Measurements from ENCODE around the gene PLIN5.
A peak's percentile ranks its signal among the peaks of the same experiment; 100 is the strongest.

PLIN5 gene

GRCh38 chr19:4523306-4524110 lies 11.5 kb downstream of the PLIN5 start:
- peak in 1 of 2 donors; percentile 9 for DNase-seq (ENCODE audit: low read depth in 1 of 2, low spot score in 1 of 2)

- no peak for DNase-seq (ENCODE audit: low read depth in 1 of 2, low spot score in 1 of 2)
Measured at GRCh38 chr19:4522291-4523002, 12.6 kb downstream of the PLIN5 start.

- DNase-seq (ENCODE audit: low read depth in 1 of 2, low spot score in 1 of 2), result no peak
Measured at GRCh38 chr19:4521888-4522242, 13.2 kb downstream of the PLIN5 start.

GRCh38 chr19:4521170-4521887 lies 13.7 kb downstream of the PLIN5 start:
- DNase-seq (ENCODE audit: low read depth in 1 of 2, low spot score in 1 of 2), result no peak

DNA sequence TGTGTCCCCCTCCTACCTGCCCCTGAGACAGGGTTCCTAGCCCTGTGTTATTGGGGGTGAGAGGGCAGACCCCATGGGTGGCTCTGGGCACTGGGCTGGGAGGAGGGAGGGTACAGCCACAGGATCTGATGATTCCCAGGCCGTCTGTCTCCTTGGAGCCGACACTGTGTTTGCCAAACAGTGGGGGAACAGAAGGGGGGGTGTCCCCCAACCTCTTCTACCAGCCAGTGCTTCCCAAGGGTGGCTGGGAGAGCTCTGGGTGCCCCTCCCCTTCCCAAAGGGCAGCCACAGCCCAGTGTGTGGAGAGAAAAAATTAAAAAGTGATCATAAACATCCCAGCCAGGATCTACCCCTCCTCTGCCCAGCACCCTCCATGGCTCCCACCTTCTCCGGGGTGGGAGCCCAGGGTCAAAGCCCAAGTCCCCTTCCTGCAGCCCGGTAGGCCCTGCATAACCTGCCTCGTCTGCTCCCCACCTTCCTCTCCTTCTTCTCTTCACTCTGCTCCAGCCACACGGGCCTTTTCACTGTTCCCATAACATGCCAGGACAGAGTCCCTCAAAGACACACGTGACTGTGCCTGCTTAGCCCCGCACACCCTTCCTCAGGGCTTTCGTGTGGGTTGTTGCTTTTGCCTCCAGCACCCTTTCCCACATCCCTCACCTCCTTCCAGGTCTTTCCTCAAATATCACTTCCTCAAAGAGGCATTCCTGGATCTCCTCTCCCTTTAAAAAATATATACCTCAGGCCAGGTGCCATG lies 15.3 kb downstream of the PLIN5 start:
- no peak for DNase-seq (ENCODE audit: low read depth in 1 of 2, low spot score in 1 of 2)

GRCh38 chr19:4519172-4519496 lies 15.9 kb downstream of the PLIN5 start:
- no peak for DNase-seq (ENCODE audit: low read depth in 1 of 2, low spot score in 1 of 2)

GRCh38 chr19:4518345-4519171 lies 16.5 kb downstream of the PLIN5 start, which contains the start of gene PLIN4:
Gene PLIN4, minus strand, starts transcription at chr19:4518486. Its CDS starts 214 bp downstream, at chr19:4518272.
- DNase-seq (ENCODE audit: low read depth in 1 of 2, low spot score in 1 of 2), result no peak

GRCh38 chr19:4517451-4518057 lies 17.5 kb downstream of the PLIN5 start:
- no peak for DNase-seq (ENCODE audit: low read depth in 1 of 2, low spot score in 1 of 2)

DNA sequence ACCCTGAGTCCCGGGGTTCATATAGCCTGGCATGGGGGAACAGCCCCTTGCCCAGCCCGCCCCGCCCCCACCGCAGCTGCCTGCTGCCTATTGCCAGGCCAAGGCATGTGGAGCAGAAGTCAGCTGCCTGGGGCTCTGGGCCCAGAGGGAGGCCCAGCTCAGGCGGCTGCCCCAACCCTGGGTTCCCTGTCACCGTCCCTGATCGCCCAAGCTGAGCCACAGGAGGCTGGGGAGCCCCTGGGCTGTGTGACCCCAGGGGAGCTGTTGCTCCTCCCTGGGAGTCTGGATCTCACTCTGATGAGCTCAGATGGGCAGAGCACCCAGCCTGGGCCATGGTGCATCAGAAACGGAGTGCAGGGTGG lies 18.1 kb downstream of the PLIN5 start:
- DNase-seq (ENCODE audit: low read depth in 1 of 2, low spot score in 1 of 2), result no peak

GRCh38 chr19:4516199-4516938 lies 18.7 kb downstream of the PLIN5 start:
- no peak for DNase-seq (ENCODE audit: low read depth in 1 of 2, low spot score in 1 of 2)

- DNase-seq (ENCODE audit: low read depth in 1 of 2, low spot score in 1 of 2), result no peak
Measured at GRCh38 chr19:4515732-4516131, 19.3 kb downstream of the PLIN5 start.

GRCh38 chr19:4513248-4513647 lies 21.8 kb downstream of the PLIN5 start:
- no peak for DNase-seq (ENCODE audit: low read depth in 1 of 2, low spot score in 1 of 2)

- no peak for DNase-seq (ENCODE audit: low read depth in 1 of 2, low spot score in 1 of 2)
Measured at GRCh38 chr19:4512070-4512469, 23.0 kb downstream of the PLIN5 start.

DNA sequence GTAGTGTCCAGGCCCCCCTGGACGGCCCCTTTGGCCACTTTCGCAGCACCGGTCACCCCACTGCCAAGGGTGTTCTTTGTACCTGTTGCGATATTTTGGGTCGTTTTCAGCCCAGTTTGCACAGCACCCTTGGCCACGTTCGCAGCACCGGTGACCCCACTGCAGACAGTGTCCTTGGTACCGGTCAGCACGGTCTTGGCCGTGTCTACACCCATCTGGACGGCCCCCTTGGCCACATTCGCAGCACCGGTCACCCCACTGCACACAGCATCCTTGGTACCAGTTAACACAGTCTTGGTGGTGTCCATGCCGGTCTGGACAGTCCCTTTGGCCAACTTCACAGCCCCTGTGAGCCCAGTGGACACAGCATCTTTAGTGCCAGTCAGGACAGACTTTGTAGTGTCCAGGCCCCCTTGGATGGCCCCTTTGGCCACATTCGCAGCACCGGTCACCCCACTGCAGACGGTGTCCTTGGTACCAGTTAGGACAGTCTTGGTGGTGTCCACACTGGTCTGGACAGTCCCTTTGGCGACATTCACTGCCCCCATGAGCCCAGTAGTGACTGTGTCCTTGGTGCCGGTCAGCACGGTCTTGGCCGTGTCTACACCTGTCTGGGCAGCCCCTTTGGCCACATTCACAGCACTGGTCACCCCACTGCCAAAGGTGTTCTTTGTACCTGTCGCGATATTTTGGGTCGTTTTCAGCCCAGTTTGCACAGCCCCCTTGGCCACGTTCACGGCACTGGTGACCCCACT lies 23.5 kb downstream of the PLIN5 start:
- DNase-seq (ENCODE audit: low read depth in 1 of 2, low spot score in 1 of 2), result no peak

DNA sequence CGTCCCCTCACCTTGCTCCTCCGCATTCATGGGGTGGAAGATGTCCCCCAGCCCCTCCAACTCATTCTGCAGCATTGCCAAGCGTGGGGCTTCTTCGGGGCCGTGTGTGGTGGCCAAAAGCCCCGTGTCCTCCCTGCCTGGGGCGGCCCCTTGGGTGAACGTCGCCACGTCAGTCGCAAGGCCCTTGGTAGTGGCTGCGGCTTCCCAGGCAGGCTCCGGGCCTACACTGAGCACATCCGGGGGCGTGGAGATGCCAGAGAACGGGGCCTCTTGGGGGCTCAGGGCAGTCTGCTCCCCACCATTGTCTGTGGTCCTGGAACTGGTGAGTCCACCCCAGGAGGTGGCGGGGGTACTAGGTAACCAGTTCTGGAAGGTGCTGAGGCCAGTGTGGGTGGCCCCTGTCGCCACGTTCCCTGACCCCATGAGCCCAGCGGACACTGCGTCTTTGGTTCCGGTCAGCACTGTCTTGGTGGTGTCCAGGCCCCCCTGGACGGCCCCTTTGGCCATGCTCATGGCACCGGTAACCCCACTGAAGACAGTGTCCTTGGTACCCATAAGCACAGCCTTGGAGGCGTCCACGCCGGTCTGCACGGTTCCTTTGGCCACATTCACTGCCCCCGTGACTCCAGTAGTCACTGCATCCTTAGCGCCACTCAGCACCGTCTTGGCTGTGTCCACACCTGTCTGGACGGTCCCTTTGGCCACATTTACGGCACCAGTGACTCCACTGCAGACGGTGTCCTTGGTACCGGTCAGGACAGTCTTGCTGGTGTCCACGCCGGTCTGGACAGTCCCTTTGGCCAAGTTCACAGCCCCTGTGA lies 24.4 kb downstream of the PLIN5 start:
- no peak for DNase-seq (ENCODE audit: low read depth in 1 of 2, low spot score in 1 of 2)

DNA sequence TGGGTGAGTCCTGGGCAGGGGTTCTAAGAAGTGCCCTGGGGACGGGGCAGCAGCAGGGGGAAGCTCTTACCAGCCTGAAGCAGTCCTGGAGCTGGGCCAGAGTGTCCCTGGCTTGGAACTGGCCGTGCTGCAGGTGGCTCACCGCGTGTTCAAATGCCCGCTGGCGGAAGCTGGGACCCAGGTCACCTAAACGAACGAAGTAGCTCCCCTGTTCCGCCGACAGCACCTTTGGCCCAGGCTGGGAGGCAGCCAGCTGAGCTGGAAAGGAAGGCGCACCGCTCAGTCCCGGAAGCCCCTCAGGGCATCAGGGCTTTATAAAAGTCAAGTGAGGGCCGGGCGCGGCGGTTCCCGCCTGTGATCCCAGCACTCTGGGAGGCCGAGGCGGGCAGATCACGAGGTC lies 26.3 kb downstream of the PLIN5 start:
- DNase-seq (ENCODE audit: low read depth in 1 of 2, low spot score in 1 of 2), result no peak

DNA sequence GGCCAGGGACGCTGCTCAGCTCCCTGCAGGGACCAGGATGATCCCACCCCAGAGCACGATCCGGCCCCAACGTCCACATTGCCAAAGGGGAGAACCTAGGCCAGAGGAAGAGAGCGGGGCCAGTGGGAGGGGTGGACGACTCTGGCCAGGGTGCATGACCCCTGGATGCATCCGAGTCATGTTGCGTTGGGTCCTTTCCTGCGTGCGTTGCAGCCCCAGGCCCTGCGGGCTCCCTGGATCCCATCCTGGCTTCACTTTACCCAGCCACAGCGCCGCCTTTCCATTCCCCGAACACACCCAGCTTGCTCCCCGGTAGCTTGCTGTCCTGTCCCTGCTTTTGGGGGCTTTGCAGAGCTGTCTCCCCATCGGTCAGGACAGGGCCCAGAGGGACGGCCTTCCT lies 27.2 kb downstream of the PLIN5 start:
- no peak for DNase-seq (ENCODE audit: low read depth in 1 of 2, low spot score in 1 of 2)

DNA sequence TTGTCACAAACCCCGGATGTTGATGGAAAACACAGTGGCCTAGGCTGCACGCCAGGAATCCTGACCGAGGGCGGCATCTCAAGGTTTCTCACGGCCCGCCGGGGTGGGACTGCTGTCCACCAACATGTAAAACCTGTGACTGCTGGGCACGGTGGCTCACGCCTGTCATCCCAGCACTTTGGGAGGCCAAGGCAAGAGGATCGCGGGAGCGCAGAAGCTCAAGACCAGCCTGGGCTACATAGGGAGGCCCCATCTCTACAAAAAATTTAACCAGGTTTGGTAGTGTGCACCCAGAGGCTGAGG lies 27.9 kb downstream of the PLIN5 start:
- no peak for DNase-seq (ENCODE audit: low read depth in 1 of 2, low spot score in 1 of 2)

All from stimulated activated CD4-positive, alpha-beta T cell treated with anti-CD3 and anti-CD28 coated beads, Interleukin-15, amount 100 ng/mL, for 1 hour (primary cell).